SK-N-SH (cell line): ENCODE data around the gene NAALAD2.

Experiments used
- CTCF ChIP-seq: fragments of 200-600 bp; sonication (generic); IDR thresholded peaks from 2 replicates; pipeline ENCODE4 v1.6.1; 2017; ENCODE audit warnings: antibody characterized with exemption, mild to moderate bottlenecking, moderate library complexity
- NFIC ChIP-seq: IDR thresholded peaks from 2 replicates; pipeline ENCODE4 v1.4.0; 2012; ENCODE audit warnings: borderline replicate concordance
- NRF1 ChIP-seq: IDR thresholded peaks from 2 replicates; pipeline ENCODE4 v1.6.1; 2012; ENCODE audit warnings: low read depth, mild to moderate bottlenecking, low read length
- POLR2AphosphoS5 ChIP-seq: IDR thresholded peaks from 2 replicates; pipeline ENCODE4 v1.6.1; 2012; ENCODE audit warnings: low read depth, low read length
- REST ChIP-seq: IDR thresholded peaks from 2 replicates; pipeline ENCODE4 v1.6.1; 2012; ENCODE audit warnings: mild to moderate bottlenecking, low read depth, low read length, moderate library complexity
- SMC3 ChIP-seq: IDR thresholded peaks from 2 replicates; pipeline ENCODE4 v1.6.1; 2012; ENCODE audit warnings: low read depth, low read length, improper control_type of control experiment
- TAF1 ChIP-seq: IDR thresholded peaks from 2 replicates; pipeline ENCODE4 v1.6.1; 2012; ENCODE audit warnings: low read depth, mild to moderate bottlenecking, low read length, moderate library complexity, borderline replicate concordance

GRCh38 chr11:90237004-90237403 is 102.5 kb downstream of the NAALAD2 start:
- no peak for TF ChIP-seq CTCF
- TF ChIP-seq POLR2AphosphoS5: no peak
- TF ChIP-seq TAF1: no peak
- TF ChIP-seq NRF1: no peak
- TF ChIP-seq REST: no peak
- TF ChIP-seq NFIC: no peak
- TF ChIP-seq SMC3: no peak
